CD4-positive, alpha-beta T cell (primary cell): Measurements from ENCODE around the gene EZR. TPM values are rescaled to one million over a fixed set of nuclear protein-coding genes. Genes with fewer than 3 reads are reported as not detected.
"Not testable (repeated sequence)": the region's sequence is repeated elsewhere in the genome, so short reads cannot be mapped to it uniquely, and the experiment has no call there.

Experiments used
- ATAC-seq: fragments of 200-7000 bp; cut with Tn5 transposase; one replicate; pipeline ENCODE4 v1.10.0; 2022; ENCODE audit warnings: mild to moderate bottlenecking; ENCODE audit not compliant: poor library complexity
- CTCF ChIA-PET: fragments of 350-600 bp; sonication (Branson Sonifier 250); formaldehyde crosslinking; loops from one replicate; lab custom pipeline; 2021; ENCODE audit warnings: antibody characterized with exemption, inconsistent platforms; lab: Charles Lee
- POLR2A ChIA-PET: fragments of 350-600 bp; sonication (Branson Sonifier 250); formaldehyde crosslinking; loops from one replicate; lab custom pipeline; 2021; ENCODE audit warnings: antibody characterized with exemption, inconsistent platforms; lab: Charles Lee
- DNase-seq, 14 experiments: peaks; one replicate each; pipeline ENCODE4 v3.0.0-alpha.2; 2013 to 2020; ENCODE audit warnings: mixed read lengths in 2 of 14
- H3K27ac ChIP-seq, 2 donors: one replicate each; pipeline versions ENCODE4 v1.5.1 to v1.7.0; 2013; ENCODE audit warnings: low read length in 2 of 2, low read depth in 1 of 2, mild to moderate bottlenecking in 1 of 2
- H3K27me3 ChIP-seq, 2 experiments: 1 replicate in 1 of 2; 2 replicates in 1 of 2; pipeline versions ENCODE4 v1.6.1 to v1.7.0; 2013; ENCODE audit warnings: low read length in 2 of 2, control low read depth in 1 of 2, mild to moderate bottlenecking in 1 of 2, moderate library complexity in 1 of 2; ENCODE audit not compliant: insufficient read depth in 2 of 2, control insufficient read depth in 1 of 2
- H3K36me3 ChIP-seq: one replicate; pipeline ENCODE4 v1.6.1; 2013; ENCODE audit warnings: low read length, control low read depth; ENCODE audit not compliant: insufficient read depth
- H3K4me1 ChIP-seq: one replicate; pipeline ENCODE4 v1.6.1; 2013; ENCODE audit warnings: low read length, control low read depth; ENCODE audit not compliant: insufficient read depth
- H3K4me3 ChIP-seq: one replicate; pipeline ENCODE4 v1.5.1; 2013; ENCODE audit warnings: mild to moderate bottlenecking, low read length, moderate library complexity
- H3K9me3 ChIP-seq, 2 experiments: 1 replicate in 1 of 2; 2 replicates in 1 of 2; pipeline versions ENCODE4 v1.6.1 to v1.7.0; 2013; ENCODE audit warnings: low read length in 2 of 2, mild to moderate bottlenecking in 2 of 2, control low read depth in 1 of 2, moderate library complexity in 1 of 2; ENCODE audit not compliant: control insufficient read depth in 1 of 2, insufficient read depth in 1 of 2
- H3K27ac Mint-ChIP-seq: one replicate; pipeline ENCODE4 v1.8.0; 2020; ENCODE audit warnings: mixed read lengths
- H3K27me3 Mint-ChIP-seq: one replicate; pipeline ENCODE4 v1.8.0; 2021; ENCODE audit warnings: mixed read lengths
- H3K36me3 Mint-ChIP-seq: one replicate; pipeline ENCODE4 v1.8.0; 2021; ENCODE audit warnings: low read depth, mixed read lengths
- H3K4me1 Mint-ChIP-seq: one replicate; pipeline ENCODE4 v1.8.0; 2021; ENCODE audit warnings: low read depth, mixed read lengths
- H3K4me3 Mint-ChIP-seq: one replicate; pipeline ENCODE4 v1.8.0; 2020; ENCODE audit warnings: mild to moderate bottlenecking, mixed read lengths
- H3K9me3 Mint-ChIP-seq: one replicate; pipeline ENCODE4 v1.8.0; 2020; ENCODE audit warnings: mixed read lengths
- intact Hi-C, 2 experiments: fragments of 100-400 bp; cut with DNase I in 1 of 2; cut with micrococcal nuclease in 1 of 2; formaldehyde crosslinking; loops; one replicate each; pipeline versions ENCODE4 v1.15.1 to v1.9.0; 2023 to 2025; cut with DNase I, micrococcal nuclease
- total RNA-seq, 174 experiments: library from RNA in 2 of 174; stranded (reverse) in 2 of 174; gene quantifications; one replicate each; pipeline ENCODE4 v1.2.3 and lab custom pipeline; 2021 to 2026
- TF ChIP-seq, protein P1 (sequence below): fragments of 200-600 bp; IDR thresholded peaks from one replicate; pipeline ENCODE4 v1.8.0; 2022; ENCODE audit warnings: antibody characterized with exemption, mild to moderate bottlenecking

EZR gene
- total RNA-seq, 2 experiments from 2014 or later, result 434 to 449 TPM

DNA sequence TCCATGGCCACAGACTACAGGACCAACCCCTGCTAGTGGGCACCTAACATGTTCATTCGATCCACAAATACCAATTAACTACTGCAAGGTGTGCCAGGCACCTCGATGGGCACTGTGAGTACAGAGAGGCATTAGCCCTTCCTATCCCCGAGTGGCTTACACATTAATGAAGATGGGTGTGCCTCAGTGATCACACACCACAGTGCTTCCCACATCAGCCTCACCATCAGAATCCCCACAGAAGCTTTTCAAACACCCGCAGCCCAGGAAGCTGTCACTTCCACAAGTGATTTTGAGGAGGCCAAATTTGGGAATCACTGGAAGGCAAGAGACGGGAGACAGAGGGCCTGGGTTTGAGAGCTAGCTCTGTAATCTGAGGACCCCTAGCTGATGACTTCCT, 23.7 kb downstream of the EZR start:
- peaks cover 60% of the 10 kb centered on the region for H3K36me3 Mint-ChIP-seq
- intact Hi-C loops, result loop anchor here in 1 of 2 experiments (10.0 kb wide), 1 partner anchor 81 kb away; no protein-coding TSS in a partner anchor
- no peak for ATAC-seq
- TF ChIP-seq, protein P1, sequence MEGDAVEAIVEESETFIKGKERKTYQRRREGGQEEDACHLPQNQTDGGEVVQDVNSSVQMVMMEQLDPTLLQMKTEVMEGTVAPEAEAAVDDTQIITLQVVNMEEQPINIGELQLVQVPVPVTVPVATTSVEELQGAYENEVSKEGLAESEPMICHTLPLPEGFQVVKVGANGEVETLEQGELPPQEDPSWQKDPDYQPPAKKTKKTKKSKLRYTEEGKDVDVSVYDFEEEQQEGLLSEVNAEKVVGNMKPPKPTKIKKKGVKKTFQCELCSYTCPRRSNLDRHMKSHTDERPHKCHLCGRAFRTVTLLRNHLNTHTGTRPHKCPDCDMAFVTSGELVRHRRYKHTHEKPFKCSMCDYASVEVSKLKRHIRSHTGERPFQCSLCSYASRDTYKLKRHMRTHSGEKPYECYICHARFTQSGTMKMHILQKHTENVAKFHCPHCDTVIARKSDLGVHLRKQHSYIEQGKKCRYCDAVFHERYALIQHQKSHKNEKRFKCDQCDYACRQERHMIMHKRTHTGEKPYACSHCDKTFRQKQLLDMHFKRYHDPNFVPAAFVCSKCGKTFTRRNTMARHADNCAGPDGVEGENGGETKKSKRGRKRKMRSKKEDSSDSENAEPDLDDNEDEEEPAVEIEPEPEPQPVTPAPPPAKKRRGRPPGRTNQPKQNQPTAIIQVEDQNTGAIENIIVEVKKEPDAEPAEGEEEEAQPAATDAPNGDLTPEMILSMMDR, result no peak
- peaks cover 81% of the 10 kb centered on the region for H3K4me1 ChIP-seq
- H3K4me3 Mint-ChIP-seq, result peak overlapping the region; percentile 56
- ChIA-PET CTCF (interaction anchor here (1.1 kb wide), 1 partner anchor 177 kb away, joined by 3 read pairs; no protein-coding TSS in a partner anchor), POLR2A (interaction anchor here (0.6 to 3.9 kb wide), 3 partner anchors 8 to 77 kb away, joined by 3 to 17 read pairs (median 5); no protein-coding TSS in a partner anchor)
- DNase-seq, result no peak
- no peak overlapping the region for H3K4me3 ChIP-seq
- H3K9me3 ChIP-seq, result no peaks in the 10 kb centered on the region
- H3K27me3 Mint-ChIP-seq, result no peaks in the 10 kb centered on the region
- no peaks in the 10 kb centered on the region for H3K9me3 Mint-ChIP-seq
- H3K27ac Mint-ChIP-seq, result peak overlapping the region; percentile 25
- no peaks in the 10 kb centered on the region for H3K27me3 ChIP-seq
- H3K27ac ChIP-seq, result no peak overlapping the region
- peaks cover 88% of the 10 kb centered on the region for H3K4me1 Mint-ChIP-seq
- H3K36me3 ChIP-seq, result peaks cover 8% of the 10 kb centered on the region

DNA sequence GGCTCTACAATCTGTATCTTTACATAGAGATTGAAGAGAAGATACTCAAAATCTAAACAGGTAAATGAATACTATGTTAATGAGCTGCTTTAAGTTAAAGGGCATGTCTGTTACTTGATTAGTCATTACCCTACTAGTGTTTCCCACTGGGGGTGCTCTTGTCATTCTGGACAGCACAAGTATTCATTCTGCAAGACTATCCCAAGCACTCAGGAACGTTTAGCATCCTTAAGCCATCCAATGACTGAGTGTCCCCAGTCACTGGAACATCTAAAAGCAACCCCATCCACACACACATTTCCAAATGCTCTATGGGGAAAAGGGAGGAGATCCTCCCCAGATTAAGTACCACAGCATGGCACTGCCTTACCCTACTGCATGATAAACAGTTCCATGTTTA, 25.7 kb downstream of the EZR start:
- H3K4me3 Mint-ChIP-seq, result peak overlapping the region; percentile 42
- H3K27me3 Mint-ChIP-seq, result no peaks in the 10 kb centered on the region
- ChIA-PET CTCF (interaction anchor here (0.6 to 2.0 kb wide), 16 partner anchors 10 to 207 kb away, joined by 3 to 9 read pairs (median 4); no protein-coding TSS in a partner anchor), POLR2A (interaction anchor here (1.5 to 3.3 kb wide), 2 partner anchors 21 to 76 kb away, joined by 4 to 13 read pairs; no protein-coding TSS in a partner anchor)
- TF ChIP-seq, protein P1, result peak; percentile 51
- Histone ChIP-seq H3K27me3 (no peaks in the 10 kb centered on the region), H3K9me3 (no peaks in the 10 kb centered on the region), H3K36me3 (peaks cover 13% of the 10 kb centered on the region), H3K4me3 (no peak overlapping the region), H3K27ac (no peak overlapping the region), H3K4me1 (peaks cover 76% of the 10 kb centered on the region)
- H3K4me1 Mint-ChIP-seq, result peaks cover 88% of the 10 kb centered on the region
- peaks cover 61% of the 10 kb centered on the region for H3K36me3 Mint-ChIP-seq
- ATAC-seq (peak; percentile 28), DNase-seq (peak in 5 of 14 experiments; percentile 3 to 69 (median 65))
- peak overlapping the region; percentile 66 for H3K27ac Mint-ChIP-seq
- no peaks in the 10 kb centered on the region for H3K9me3 Mint-ChIP-seq
- intact Hi-C loops, result loop anchor here (1.0 to 10.0 kb wide), 4 partner anchors 79 to 179 kb away; no protein-coding TSS in a partner anchor

DNA sequence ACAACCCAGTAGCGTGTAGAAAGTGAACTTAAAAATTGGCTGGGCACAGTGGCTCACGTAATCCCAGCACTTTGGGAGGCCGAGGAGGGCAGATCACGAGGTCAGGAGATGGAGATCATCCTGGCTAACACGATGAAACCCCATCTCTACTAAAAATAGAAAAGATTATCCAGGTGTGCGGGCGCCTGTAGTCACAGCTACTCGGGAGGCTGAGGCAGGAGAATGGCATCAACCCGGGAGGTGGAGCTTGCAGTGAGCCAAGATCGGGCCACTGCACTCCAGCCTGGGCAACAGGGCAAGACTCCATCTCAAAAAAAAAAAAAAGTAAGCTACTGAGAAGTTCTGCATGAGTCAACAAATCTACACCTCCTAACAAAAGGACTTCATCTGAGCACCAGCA, 26.7 kb downstream of the EZR start:
- intact Hi-C loops, result loop anchor here (2.0 to 10.0 kb wide), 3 partner anchors 78 to 180 kb away; no protein-coding TSS in a partner anchor
- H3K9me3 Mint-ChIP-seq, ATAC-seq, H3K27me3 ChIP-seq, H3K4me3 ChIP-seq, DNase-seq, H3K27me3 Mint-ChIP-seq, H3K4me3 Mint-ChIP-seq, H3K9me3 ChIP-seq: not testable (repeated sequence)
- CTCF ChIA-PET, result interaction anchor here (1.0 to 2.0 kb wide), 4 partner anchors 12 to 178 kb away, joined by 3 to 7 read pairs (median 4); no protein-coding TSS in a partner anchor
- H3K36me3 ChIP-seq, result peaks cover 22% of the 10 kb centered on the region
- peak overlapping the region in 1 of 2 donors; percentile 47 for H3K27ac ChIP-seq
- Mint-ChIP-seq H3K27ac (peak overlapping the region; percentile 73), H3K4me1 (peaks cover 85% of the 10 kb centered on the region), H3K36me3 (peaks cover 62% of the 10 kb centered on the region)
- POLR2A ChIA-PET, result interaction anchor here (1.5 to 3.3 kb wide), 2 partner anchors 21 to 77 kb away, joined by 4 to 13 read pairs; no protein-coding TSS in a partner anchor
- H3K4me1 ChIP-seq, result peaks cover 69% of the 10 kb centered on the region
